Epithelial cell of proximal tubule (primary cell): Measurements from ENCODE around the gene DDX46. TPM values are rescaled to one million over a fixed set of nuclear protein-coding genes. Genes with fewer than 3 reads are reported as not detected.

Experiments used
- DNase-seq: peaks from one replicate; pipeline ENCODE4 v3.0.0-alpha.2; 2011; ENCODE audit warnings: low read depth
- H3K4me3 ChIP-seq: 2 replicates; pipeline ENCODE4 v1.5.1; 2011; ENCODE audit warnings: low read depth, mild to moderate bottlenecking, low read length
- total RNA-seq: library from RNA; depleted of rRNA; stranded (reverse); fragments of >200 nt; gene quantifications from 2 replicates; pipeline ENCODE4 v1.2.3, GENCODE V29; 2015
- TF ChIP-seq, protein P1 (sequence below): conservative IDR thresholded peaks from 2 replicates; pipeline ENCODE4 v1.5.1; 2012; ENCODE audit warnings: low read depth, mild to moderate bottlenecking, low read length

The DDX46 gene
- total RNA-seq, 1 donor from 2014 or later = 30.4 TPM

DNA sequence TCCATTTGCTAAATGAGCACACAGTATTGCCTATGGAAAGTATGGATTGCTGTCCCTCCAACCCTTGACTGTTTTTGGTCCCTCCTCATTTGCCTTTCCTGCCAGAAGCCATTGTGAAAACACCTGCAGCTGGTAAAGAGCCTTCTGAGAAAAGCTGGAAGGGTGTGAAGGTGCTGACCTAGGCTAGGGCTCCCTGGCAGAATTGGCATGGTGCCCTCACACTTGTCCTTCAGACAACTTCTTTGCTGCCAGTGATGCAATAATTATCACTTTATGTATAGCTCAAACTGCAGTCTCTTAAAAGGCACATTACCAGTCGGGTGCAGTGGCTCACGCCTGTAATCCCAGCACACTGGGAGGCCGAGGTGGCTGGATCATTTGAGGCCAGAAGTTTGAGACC, 119.8 kb downstream of the DDX46 start:
- no peak for DNase-seq
- H3K4me3 ChIP-seq = no peak overlapping the region
- TF ChIP-seq, protein P1, sequence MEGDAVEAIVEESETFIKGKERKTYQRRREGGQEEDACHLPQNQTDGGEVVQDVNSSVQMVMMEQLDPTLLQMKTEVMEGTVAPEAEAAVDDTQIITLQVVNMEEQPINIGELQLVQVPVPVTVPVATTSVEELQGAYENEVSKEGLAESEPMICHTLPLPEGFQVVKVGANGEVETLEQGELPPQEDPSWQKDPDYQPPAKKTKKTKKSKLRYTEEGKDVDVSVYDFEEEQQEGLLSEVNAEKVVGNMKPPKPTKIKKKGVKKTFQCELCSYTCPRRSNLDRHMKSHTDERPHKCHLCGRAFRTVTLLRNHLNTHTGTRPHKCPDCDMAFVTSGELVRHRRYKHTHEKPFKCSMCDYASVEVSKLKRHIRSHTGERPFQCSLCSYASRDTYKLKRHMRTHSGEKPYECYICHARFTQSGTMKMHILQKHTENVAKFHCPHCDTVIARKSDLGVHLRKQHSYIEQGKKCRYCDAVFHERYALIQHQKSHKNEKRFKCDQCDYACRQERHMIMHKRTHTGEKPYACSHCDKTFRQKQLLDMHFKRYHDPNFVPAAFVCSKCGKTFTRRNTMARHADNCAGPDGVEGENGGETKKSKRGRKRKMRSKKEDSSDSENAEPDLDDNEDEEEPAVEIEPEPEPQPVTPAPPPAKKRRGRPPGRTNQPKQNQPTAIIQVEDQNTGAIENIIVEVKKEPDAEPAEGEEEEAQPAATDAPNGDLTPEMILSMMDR = no peak

GRCh38 chr5:134879456-134879855, 120.9 kb downstream of the DDX46 start:
- no peak for DNase-seq
- no peak overlapping the region for H3K4me3 ChIP-seq
- TF ChIP-seq, protein P1 = no peak

Other genes with a start within 250 kb of the DDX46 start
- 20.3 and 21.6 TPM in 2 replicates for gene JADE2, start 233.1 kb upstream of the DDX46 start, total RNA-seq
- gene SAR1B, start 126.0 kb upstream of the DDX46 start, total RNA-seq = 21.4 and 31.8 TPM in 2 replicates
- gene SEC24A, start 110.0 kb upstream of the DDX46 start, total RNA-seq = 12.9 and 13.7 TPM in 2 replicates
- 20.6 and 24.8 TPM in 2 replicates for gene CAMLG, start 20.2 kb upstream of the DDX46 start, total RNA-seq
- 36.8 and 38.5 TPM in 2 replicates for gene C5orf24, start 87.2 kb downstream of the DDX46 start, total RNA-seq
- 37.4 and 48.1 TPM in 2 replicates for gene TXNDC15, start 115.6 kb downstream of the DDX46 start, total RNA-seq
- 5.6 and 10.1 TPM in 2 replicates for gene PCBD2, start 146.4 kb downstream of the DDX46 start, total RNA-seq
- 0.29 TPM in 1 of 2 replicates, not detected in the other for gene CATSPER3, start 209.1 kb downstream of the DDX46 start, total RNA-seq